HepG2 (cell line): ENCODE results near the gene AK3. TPM values are rescaled to one million over a fixed set of nuclear protein-coding genes. Genes with fewer than 3 reads are reported as not detected.

Experiments
- MZF1 ChIP-seq: sonication (generic); formaldehyde crosslinking; IDR thresholded peaks from 2 replicates; pipeline ENCODE4 v1.8.1; 2023; ENCODE audit warnings: mild to moderate bottlenecking, missing genetic modification reagents, borderline replicate concordance
- NKX3-1 ChIP-seq: sonication (generic); formaldehyde crosslinking; IDR thresholded peaks from 2 replicates; pipeline ENCODE4 v1.5.0; 2020; ENCODE audit warnings: missing genetic modification reagents
- PHF20 ChIP-seq: sonication (generic); formaldehyde crosslinking; IDR thresholded peaks from 2 replicates; pipeline ENCODE4 v1.5.0; 2020; ENCODE audit warnings: mild to moderate bottlenecking, missing genetic modification reagents
- SATB2 ChIP-seq: sonication (generic); formaldehyde crosslinking; IDR thresholded peaks from 2 replicates; pipeline ENCODE4 v1.5.0; 2020; ENCODE audit warnings: missing genetic modification reagents
- SP4 ChIP-seq: sonication (generic); formaldehyde crosslinking; IDR thresholded peaks from 2 replicates; pipeline ENCODE4 v1.8.1; 2023; ENCODE audit warnings: mild to moderate bottlenecking, missing genetic modification reagents
- WIZ ChIP-seq: sonication (generic); formaldehyde crosslinking; IDR thresholded peaks from 2 replicates; pipeline ENCODE4 v1.5.1; 2020; ENCODE audit warnings: mild to moderate bottlenecking, missing genetic modification reagents
- ZNF143 ChIP-seq: sonication (generic); formaldehyde crosslinking; IDR thresholded peaks from 2 replicates; pipeline ENCODE4 v1.4.0; 2020; ENCODE audit warnings: missing genetic modification reagents
- ZNF430 ChIP-seq: sonication (generic); formaldehyde crosslinking; IDR thresholded peaks from 2 replicates; pipeline ENCODE4 v1.9.0; 2021; ENCODE audit warnings: mild to moderate bottlenecking, missing genetic modification reagents
- polyA plus RNA-seq, 8 experiments: library from polyadenylated mRNA; depleted of rRNA in 3 of 8; stranded (reverse) in 7 of 8; unstranded in 1 of 8; fragments of >200 nt; fragmentation: Illumina TruSeq in 4 of 8; extraction: Trizol in 4 of 8; gene quantifications; 2 replicates each; pipeline versions ENCODE4 v1.2.1 to v1.2.3, GENCODE V29; 2011 to 2016; ENCODE audit warnings: low read depth in 4 of 8, missing spikeins in 1 of 8, mixed read lengths in 1 of 8; ENCODE audit not compliant: insufficient read depth in 1 of 8
- total RNA-seq, 5 experiments: library from RNA; depleted of rRNA; stranded (reverse); fragments of >200 nt; fragmentation: Illumina TruSeq; extraction: Trizol; gene quantifications; 2 replicates each; pipeline ENCODE4 v1.2.3, GENCODE V29; 2016; ENCODE audit warnings: low read depth in 1 of 5
- TF ChIP-seq, protein P1 (sequence below): sonication (generic); formaldehyde crosslinking; IDR thresholded peaks from 2 replicates; pipeline ENCODE4 v1.5.0; 2020; ENCODE audit warnings: mild to moderate bottlenecking, missing genetic modification reagents
- TF ChIP-seq, protein P2 (sequence below): sonication (generic); formaldehyde crosslinking; IDR thresholded peaks from 2 replicates; pipeline ENCODE4 v1.8.1; 2023; ENCODE audit warnings: missing genetic modification reagents, mild to moderate bottlenecking, borderline replicate concordance
- TF ChIP-seq, protein P3 (sequence below): sonication (generic); formaldehyde crosslinking; IDR thresholded peaks from 2 replicates; pipeline ENCODE4 v1.5.0; 2020; ENCODE audit warnings: missing genetic modification reagents, mild to moderate bottlenecking, borderline replicate concordance
- TF ChIP-seq, protein P4 (sequence below): sonication (generic); formaldehyde crosslinking; IDR thresholded peaks from 2 replicates; pipeline ENCODE4 v1.5.0; 2020; ENCODE audit warnings: mild to moderate bottlenecking, missing genetic modification reagents, borderline replicate concordance
- TF ChIP-seq, protein P5 (sequence below): sonication (generic); formaldehyde crosslinking; IDR thresholded peaks from 2 replicates; pipeline ENCODE4 v1.9.0; 2021; ENCODE audit warnings: missing genetic modification reagents, borderline replicate concordance

AK3 gene
- total and polyA plus RNA-seq, 2 of the 13 experiments (the other 11 are each of a cell fraction or from before 2014, with no cell fraction given), result 76.8 to 109 TPM

DNA sequence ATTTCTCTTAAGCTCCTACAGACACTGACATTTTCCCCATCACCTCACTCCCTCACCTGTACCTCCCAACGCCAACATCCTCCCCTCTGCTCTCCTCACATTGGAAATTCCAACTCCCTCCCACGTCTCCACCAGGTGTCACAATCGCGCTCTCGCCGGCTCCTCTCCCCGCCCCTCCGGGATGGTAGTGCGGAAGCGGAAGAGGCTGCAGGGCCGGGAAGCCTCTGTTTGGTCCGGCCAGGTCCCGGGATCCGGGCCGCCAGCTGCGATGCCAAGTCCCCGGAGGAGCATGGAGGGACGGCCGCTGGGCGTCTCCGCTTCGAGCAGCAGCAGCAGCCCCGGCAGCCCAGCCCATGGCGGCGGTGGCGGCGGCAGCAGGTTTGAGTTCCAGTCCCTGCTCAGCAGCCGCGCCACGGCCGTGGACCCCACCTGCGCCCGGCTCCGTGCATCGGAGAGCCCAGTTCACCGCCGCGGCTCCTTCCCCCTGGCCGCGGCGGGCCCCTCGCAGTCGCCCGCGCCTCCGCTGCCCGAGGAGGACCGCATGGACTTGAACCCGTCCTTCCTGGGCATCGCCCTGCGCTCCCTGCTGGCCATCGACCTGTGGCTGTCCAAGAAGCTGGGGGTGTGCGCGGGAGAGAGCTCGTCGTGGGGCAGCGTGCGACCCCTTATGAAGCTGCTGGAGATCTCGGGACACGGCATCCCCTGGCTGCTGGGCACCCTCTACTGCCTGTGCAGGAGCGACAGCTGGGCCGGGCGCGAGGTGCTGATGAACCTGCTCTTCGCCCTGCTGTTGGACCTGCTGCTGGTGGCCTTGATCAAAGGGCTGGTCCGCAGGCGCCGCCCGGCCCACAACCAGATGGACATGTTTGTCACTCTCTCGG, 78.7 kb downstream of the AK3 start, which contains the start of gene PLPP6 (continued):
- TF ChIP-seq, protein P1, sequence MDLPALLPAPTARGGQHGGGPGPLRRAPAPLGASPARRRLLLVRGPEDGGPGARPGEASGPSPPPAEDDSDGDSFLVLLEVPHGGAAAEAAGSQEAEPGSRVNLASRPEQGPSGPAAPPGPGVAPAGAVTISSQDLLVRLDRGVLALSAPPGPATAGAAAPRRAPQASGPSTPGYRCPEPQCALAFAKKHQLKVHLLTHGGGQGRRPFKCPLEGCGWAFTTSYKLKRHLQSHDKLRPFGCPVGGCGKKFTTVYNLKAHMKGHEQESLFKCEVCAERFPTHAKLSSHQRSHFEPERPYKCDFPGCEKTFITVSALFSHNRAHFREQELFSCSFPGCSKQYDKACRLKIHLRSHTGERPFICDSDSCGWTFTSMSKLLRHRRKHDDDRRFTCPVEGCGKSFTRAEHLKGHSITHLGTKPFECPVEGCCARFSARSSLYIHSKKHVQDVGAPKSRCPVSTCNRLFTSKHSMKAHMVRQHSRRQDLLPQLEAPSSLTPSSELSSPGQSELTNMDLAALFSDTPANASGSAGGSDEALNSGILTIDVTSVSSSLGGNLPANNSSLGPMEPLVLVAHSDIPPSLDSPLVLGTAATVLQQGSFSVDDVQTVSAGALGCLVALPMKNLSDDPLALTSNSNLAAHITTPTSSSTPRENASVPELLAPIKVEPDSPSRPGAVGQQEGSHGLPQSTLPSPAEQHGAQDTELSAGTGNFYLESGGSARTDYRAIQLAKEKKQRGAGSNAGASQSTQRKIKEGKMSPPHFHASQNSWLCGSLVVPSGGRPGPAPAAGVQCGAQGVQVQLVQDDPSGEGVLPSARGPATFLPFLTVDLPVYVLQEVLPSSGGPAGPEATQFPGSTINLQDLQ (CRISPR knock-in tag), result no peak; the same call in 1 of the 2 replicates
- TF ChIP-seq, protein P2, sequence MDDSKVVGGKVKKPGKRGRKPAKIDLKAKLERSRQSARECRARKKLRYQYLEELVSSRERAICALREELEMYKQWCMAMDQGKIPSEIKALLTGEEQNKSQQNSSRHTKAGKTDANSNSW (CRISPR knock-in tag), result no peak
- TF ChIP-seq, protein P3, sequence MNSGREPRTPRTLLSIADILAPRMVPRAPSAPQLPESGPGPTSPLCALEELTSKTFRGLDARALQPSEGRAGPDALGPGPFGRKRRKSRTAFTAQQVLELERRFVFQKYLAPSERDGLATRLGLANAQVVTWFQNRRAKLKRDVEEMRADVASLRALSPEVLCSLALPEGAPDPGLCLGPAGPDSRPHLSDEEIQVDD (CRISPR knock-in tag), result no peak; the same call in 1 of the 2 replicates
- TF ChIP-seq, protein P4, sequence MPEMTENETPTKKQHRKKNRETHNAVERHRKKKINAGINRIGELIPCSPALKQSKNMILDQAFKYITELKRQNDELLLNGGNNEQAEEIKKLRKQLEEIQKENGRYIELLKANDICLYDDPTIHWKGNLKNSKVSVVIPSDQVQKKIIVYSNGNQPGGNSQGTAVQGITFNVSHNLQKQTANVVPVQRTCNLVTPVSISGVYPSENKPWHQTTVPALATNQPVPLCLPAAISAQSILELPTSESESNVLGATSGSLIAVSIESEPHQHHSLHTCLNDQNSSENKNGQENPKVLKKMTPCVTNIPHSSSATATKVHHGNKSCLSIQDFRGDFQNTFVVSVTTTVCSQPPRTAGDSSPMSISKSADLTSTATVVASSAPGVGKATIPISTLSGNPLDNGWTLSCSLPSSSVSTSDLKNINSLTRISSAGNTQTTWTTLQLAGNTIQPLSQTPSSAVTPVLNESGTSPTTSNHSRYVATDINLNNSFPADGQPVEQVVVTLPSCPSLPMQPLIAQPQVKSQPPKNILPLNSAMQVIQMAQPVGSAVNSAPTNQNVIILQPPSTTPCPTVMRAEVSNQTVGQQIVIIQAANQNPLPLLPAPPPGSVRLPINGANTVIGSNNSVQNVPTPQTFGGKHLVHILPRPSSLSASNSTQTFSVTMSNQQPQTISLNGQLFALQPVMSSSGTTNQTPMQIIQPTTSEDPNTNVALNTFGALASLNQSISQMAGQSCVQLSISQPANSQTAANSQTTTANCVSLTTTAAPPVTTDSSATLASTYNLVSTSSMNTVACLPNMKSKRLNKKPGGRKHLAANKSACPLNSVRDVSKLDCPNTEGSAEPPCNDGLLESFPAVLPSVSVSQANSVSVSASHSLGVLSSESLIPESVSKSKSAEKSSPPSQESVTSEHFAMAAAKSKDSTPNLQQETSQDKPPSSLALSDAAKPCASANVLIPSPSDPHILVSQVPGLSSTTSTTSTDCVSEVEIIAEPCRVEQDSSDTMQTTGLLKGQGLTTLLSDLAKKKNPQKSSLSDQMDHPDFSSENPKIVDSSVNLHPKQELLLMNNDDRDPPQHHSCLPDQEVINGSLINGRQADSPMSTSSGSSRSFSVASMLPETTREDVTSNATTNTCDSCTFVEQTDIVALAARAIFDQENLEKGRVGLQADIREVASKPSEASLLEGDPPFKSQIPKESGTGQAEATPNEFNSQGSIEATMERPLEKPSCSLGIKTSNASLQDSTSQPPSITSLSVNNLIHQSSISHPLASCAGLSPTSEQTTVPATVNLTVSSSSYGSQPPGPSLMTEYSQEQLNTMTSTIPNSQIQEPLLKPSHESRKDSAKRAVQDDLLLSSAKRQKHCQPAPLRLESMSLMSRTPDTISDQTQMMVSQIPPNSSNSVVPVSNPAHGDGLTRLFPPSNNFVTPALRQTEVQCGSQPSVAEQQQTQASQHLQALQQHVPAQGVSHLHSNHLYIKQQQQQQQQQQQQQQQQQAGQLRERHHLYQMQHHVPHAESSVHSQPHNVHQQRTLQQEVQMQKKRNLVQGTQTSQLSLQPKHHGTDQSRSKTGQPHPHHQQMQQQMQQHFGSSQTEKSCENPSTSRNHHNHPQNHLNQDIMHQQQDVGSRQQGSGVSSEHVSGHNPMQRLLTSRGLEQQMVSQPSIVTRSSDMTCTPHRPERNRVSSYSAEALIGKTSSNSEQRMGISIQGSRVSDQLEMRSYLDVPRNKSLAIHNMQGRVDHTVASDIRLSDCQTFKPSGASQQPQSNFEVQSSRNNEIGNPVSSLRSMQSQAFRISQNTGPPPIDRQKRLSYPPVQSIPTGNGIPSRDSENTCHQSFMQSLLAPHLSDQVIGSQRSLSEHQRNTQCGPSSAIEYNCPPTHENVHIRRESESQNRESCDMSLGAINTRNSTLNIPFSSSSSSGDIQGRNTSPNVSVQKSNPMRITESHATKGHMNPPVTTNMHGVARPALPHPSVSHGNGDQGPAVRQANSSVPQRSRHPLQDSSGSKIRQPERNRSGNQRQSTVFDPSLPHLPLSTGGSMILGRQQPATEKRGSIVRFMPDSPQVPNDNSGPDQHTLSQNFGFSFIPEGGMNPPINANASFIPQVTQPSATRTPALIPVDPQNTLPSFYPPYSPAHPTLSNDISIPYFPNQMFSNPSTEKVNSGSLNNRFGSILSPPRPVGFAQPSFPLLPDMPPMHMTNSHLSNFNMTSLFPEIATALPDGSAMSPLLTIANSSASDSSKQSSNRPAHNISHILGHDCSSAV, result no peak
- no peak; the same call in 1 of the 2 replicates for TF ChIP-seq WIZ
- TF ChIP-seq, protein P5, sequence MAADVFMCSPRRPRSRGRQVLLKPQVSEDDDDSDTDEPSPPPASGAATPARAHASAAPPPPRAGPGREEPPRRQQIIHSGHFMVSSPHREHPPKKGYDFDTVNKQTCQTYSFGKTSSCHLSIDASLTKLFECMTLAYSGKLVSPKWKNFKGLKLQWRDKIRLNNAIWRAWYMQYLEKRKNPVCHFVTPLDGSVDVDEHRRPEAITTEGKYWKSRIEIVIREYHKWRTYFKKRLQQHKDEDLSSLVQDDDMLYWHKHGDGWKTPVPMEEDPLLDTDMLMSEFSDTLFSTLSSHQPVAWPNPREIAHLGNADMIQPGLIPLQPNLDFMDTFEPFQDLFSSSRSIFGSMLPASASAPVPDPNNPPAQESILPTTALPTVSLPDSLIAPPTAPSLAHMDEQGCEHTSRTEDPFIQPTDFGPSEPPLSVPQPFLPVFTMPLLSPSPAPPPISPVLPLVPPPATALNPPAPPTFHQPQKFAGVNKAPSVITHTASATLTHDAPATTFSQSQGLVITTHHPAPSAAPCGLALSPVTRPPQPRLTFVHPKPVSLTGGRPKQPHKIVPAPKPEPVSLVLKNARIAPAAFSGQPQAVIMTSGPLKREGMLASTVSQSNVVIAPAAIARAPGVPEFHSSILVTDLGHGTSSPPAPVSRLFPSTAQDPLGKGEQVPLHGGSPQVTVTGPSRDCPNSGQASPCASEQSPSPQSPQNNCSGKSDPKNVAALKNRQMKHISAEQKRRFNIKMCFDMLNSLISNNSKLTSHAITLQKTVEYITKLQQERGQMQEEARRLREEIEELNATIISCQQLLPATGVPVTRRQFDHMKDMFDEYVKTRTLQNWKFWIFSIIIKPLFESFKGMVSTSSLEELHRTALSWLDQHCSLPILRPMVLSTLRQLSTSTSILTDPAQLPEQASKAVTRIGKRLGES, result no peak
- 0 out of 2 replicates have a peak, but pooled peaks have one; percentile 19 for TF ChIP-seq SATB2 (CRISPR knock-in tag)
- peak; percentile 76; the same call in 1 of the 2 replicates for TF ChIP-seq MZF1 (CRISPR knock-in tag)
- TF ChIP-seq SP4 (CRISPR knock-in tag), result peak; percentile 65; the same call in 1 of the 2 replicates
- 0 out of 2 replicates have a peak, but pooled peaks have one; percentile 42 for TF ChIP-seq ZNF143 (CRISPR knock-in tag)
- TF ChIP-seq PHF20 (CRISPR knock-in tag), result peak; percentile 63
- peak; percentile 83; the same call in 1 of the 2 replicates for TF ChIP-seq NKX3-1
- TF ChIP-seq ZNF430 (CRISPR knock-in tag), result 0 out of 2 replicates have a peak, but pooled peaks have one; percentile 68
